ENCODE measurements around the gene NHERF2. TPM values are rescaled to one million over a fixed set of nuclear protein-coding genes. Genes with fewer than 3 reads are reported as not detected.
A peak's percentile ranks its signal among the peaks of the same experiment; 100 is the strongest.

NHERF2 gene
- polyA plus RNA-seq, 1 experiment, result 107 TPM

DNA sequence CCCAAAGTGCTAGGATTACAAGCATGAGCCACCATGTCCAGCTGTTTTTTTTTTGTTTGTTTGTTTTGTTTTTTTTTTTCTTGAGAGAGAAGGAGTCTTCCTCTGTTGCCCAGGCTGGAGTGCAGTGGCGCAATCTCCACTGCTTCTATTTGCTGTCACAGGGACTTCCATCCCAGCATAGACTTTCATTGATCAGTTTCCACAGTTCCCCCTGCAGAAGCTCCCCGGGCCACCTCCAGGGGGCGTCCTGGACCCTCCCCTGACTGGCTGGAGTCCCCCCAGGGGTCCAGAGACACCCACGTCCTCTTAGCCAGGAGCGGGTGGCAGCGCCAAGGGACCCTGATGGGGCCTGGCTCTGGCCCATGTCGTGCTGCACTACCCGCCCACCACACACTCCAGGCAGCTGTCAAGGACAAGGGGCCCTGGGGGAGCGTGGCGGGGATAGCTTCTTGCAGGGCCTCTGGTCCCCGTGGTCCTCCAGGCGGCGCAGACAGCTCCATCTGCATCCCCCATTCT, 10.2 kb upstream of the NHERF2 start:
- ChIA-PET CTCF (interaction anchor here (0.8 to 3.4 kb wide), 3 partner anchors 13 to 124 kb away, joined by 3 to 15 read pairs (median 5); partner anchors contain the start of genes NTHL1 and TSC2), POLR2A (no interaction called here)
- H3K36me3 ChIP-seq (ENCODE audit: control insufficient read depth, insufficient read depth, low read length), result no peaks in the 10 kb centered on the region
- peak; percentile 53 for TF ChIP-seq CTCF (IDR thresholded peaks at IDR 0.05; ENCODE audit: insufficient read depth, low read depth, low read length)
- DNase-seq (ENCODE audit: low read depth), result no peak
- H3K4me3 ChIP-seq (ENCODE audit: low read depth, low read length), result no peak overlapping the region
- peaks cover 6% of the 10 kb centered on the region; the same call in 1 of the 2 replicates for H3K27me3 ChIP-seq (ENCODE audit: control insufficient read depth, insufficient read depth, low read length)

DNA sequence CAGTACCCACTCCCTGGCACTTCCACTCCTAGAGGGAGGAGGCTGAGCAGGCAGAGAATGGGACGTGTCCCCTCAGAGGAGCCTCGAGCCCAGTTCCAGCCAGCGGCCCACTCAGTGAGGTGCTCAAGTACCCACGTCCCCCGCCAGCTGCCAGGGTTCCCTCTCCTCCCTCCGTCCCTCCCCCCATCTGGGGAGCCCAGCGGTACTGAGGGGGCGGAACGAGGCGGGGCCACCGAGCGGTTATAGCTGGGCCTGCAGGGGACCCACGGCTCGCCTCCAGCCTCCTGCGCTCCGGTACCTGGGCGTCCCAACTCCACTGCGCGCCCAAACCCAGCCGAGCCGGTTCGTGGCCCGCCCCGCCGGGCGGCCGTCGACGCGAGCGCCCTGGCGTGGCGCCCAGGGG, 7.2 kb upstream of the NHERF2 start, which contains the start of gene NPW:
NPW (plus strand) TSS at position 268 of the 403 bp plus-strand sequence.
- TF ChIP-seq CTCF (IDR thresholded peaks at IDR 0.05; ENCODE audit: insufficient read depth, low read depth, low read length), result no peak
- Histone ChIP-seq H3K36me3 (ENCODE audit: control insufficient read depth, insufficient read depth, low read length) (no peaks in the 10 kb centered on the region), H3K4me3 (ENCODE audit: low read depth, low read length) (no peak within 1 kb of the TSS), H3K27me3 (ENCODE audit: control insufficient read depth, insufficient read depth, low read length) (peaks cover 6% of the 10 kb centered on the region; the same call in 1 of the 2 replicates)
- ChIA-PET POLR2A (no interaction called here), CTCF (interaction anchor here (1.5 to 2.7 kb wide), 5 partner anchors 15 to 134 kb away, joined by 3 to 8 read pairs (median 4); partner anchors contain the start of genes NTHL1, RPS2 and TSC2)
- no peak for DNase-seq (ENCODE audit: low read depth)

GRCh38 chr16:2019921-2020831, 6.5 kb upstream of the NHERF2 start:
- ChIA-PET CTCF (interaction anchor here (0.7 to 2.7 kb wide), 6 partner anchors 16 to 133 kb away, joined by 3 to 8 read pairs (median 4); partner anchors contain the start of genes NTHL1, RPS2 and TSC2), POLR2A (no interaction called here)
- Histone ChIP-seq H3K4me3 (ENCODE audit: low read depth, low read length) (no peak overlapping the region), H3K27me3 (ENCODE audit: control insufficient read depth, insufficient read depth, low read length) (peaks cover 6% of the 10 kb centered on the region; the same call in 1 of the 2 replicates), H3K36me3 (ENCODE audit: control insufficient read depth, insufficient read depth, low read length) (no peaks in the 10 kb centered on the region)
- TF ChIP-seq CTCF (IDR thresholded peaks at IDR 0.05; ENCODE audit: insufficient read depth, low read depth, low read length), result no peak
- DNase-seq (ENCODE audit: low read depth), result no peak

GRCh38 chr16:2022723-2023091, 4.0 kb upstream of the NHERF2 start:
- no peak for TF ChIP-seq CTCF (IDR thresholded peaks at IDR 0.05; ENCODE audit: insufficient read depth, low read depth, low read length)
- H3K4me3 ChIP-seq (ENCODE audit: low read depth, low read length), result peak overlapping the region; percentile 4
- no peaks in the 10 kb centered on the region for H3K36me3 ChIP-seq (ENCODE audit: control insufficient read depth, insufficient read depth, low read length)
- POLR2A ChIA-PET, result interaction anchor here (0.5 to 0.6 kb wide), 3 partner anchors 43 to 152 kb away, joined by 3 to 22 read pairs (median 5); no protein-coding TSS in a partner anchor
- peaks cover 6% of the 10 kb centered on the region; the same call in 1 of the 2 replicates for H3K27me3 ChIP-seq (ENCODE audit: control insufficient read depth, insufficient read depth, low read length)
- DNase-seq (ENCODE audit: low read depth), result no peak
- CTCF ChIA-PET, result interaction anchor here (0.6 to 4.2 kb wide), 37 partner anchors 9 to 1054 kb away, joined by 3 to 34 read pairs (median 4); partner anchors contain the start of gene TRAF7

All from BJ (cell line).